Mucosa of descending colon (tissue), 3 donors: Measurements from ENCODE around the gene KIF21B. TPM values are rescaled to one million over a fixed set of nuclear protein-coding genes. Genes with fewer than 3 reads are reported as not detected.
"Not testable (repeated sequence)": the region's sequence is repeated elsewhere in the genome, so short reads cannot be mapped to it uniquely, and the experiment has no call there.

Source experiments
- ATAC-seq: fragments of 200-7000 bp; cut with Tn5 transposase; one replicate; pipeline ENCODE4 v1.9.1; 2020; ENCODE audit warnings: mild to moderate bottlenecking, moderate library complexity
- DNase-seq, 3 donors: peaks; one replicate each; pipeline ENCODE4 v3.0.0-alpha.2; 2020
- H3K36me3 ChIP-seq: fragments of 200-600 bp; one replicate; pipeline ENCODE4 v1.8.0; 2021; ENCODE audit warnings: low read depth, mild to moderate bottlenecking
- H3K4me1 ChIP-seq: fragments of 200-600 bp; one replicate; pipeline ENCODE4 v1.8.0; 2021; ENCODE audit warnings: low read depth, mild to moderate bottlenecking
- H3K4me3 ChIP-seq: fragments of 200-600 bp; one replicate; pipeline ENCODE4 v1.8.0; 2021; ENCODE audit warnings: mild to moderate bottlenecking
- H3K9me3 ChIP-seq: fragments of 200-600 bp; one replicate; pipeline ENCODE4 v1.8.0; 2021; ENCODE audit warnings: mild to moderate bottlenecking
- CTCF ChIP-seq: fragments of 200-600 bp; IDR thresholded peaks from one replicate; pipeline ENCODE4 v1.8.0; 2022; ENCODE audit warnings: antibody characterized with exemption, mild to moderate bottlenecking
- intact Hi-C, 2 donors: fragments of 100-400 bp; cut with DNase I in 1 of 2; cut with micrococcal nuclease in 1 of 2; formaldehyde crosslinking; loops; one replicate each; pipeline versions ENCODE4 v1.11.0 to v1.11.1; 2022; cut with DNase I, micrococcal nuclease
- total RNA-seq, 3 donors: library from RNA; stranded (reverse); fragmentation: NEBNext Ultra II Directional in 2 of 3; extraction: Animal tissue kit (Norgen Biotek cat#: 25700) in 2 of 3; gene quantifications; one replicate each; pipeline versions ENCODE4 v1.2.1 to v1.2.4, GENCODE V29; 2021 to 2023
- donor health status: DM: no; HTN: no; CAD: no; lungs with moderate emphysema.
- donor health status: DM: no; HTN: no; CAD: no.
- donor health status: DM: no; HTN: yes; CAD: no.

Gene KIF21B
- total RNA-seq, 3 donors from 2014 or later, result 3.2 to 10.5 (median 4.0) TPM

- no peak for DNase-seq
- intact Hi-C loops, result no loop called here
- ATAC-seq, result no peak
These were observed 73.9 kb downstream of the KIF21B start for GRCh38 chr1:200949626-200950025.

GRCh38 chr1:200947059-200947566, 76.4 kb downstream of the KIF21B start:
- TF ChIP-seq CTCF, result no peak
- Histone ChIP-seq H3K9me3 (no peaks in the 10 kb centered on the region), H3K4me3 (no peak overlapping the region), H3K4me1 (no peaks in the 10 kb centered on the region), H3K36me3 (no peaks in the 10 kb centered on the region)
- no peak for DNase-seq
- no peak for ATAC-seq
- intact Hi-C loops, result no loop called here

More at GRCh38 chr1:200949626-200950025, 73.9 kb downstream of the KIF21B start:
- Histone ChIP-seq H3K9me3 (no peaks in the 10 kb centered on the region), H3K4me1 (no peaks in the 10 kb centered on the region), H3K36me3 (no peaks in the 10 kb centered on the region), H3K4me3 (no peak overlapping the region)
- no peak for TF ChIP-seq CTCF

- no peak for DNase-seq
- no peaks in the 10 kb centered on the region for H3K4me1 ChIP-seq
- H3K9me3 ChIP-seq, result no peaks in the 10 kb centered on the region
- ATAC-seq, result no peak
- no peak overlapping the region for H3K4me3 ChIP-seq
- no peaks in the 10 kb centered on the region for H3K36me3 ChIP-seq
- no peak for TF ChIP-seq CTCF
- intact Hi-C loops, result no loop called here
These were observed 78.4 kb downstream of the KIF21B start for GRCh38 chr1:200945111-200945510.

GRCh38 chr1:200938955-200939354, 84.6 kb downstream of the KIF21B start:
- TF ChIP-seq CTCF, result no peak
- Histone ChIP-seq H3K36me3 (no peaks in the 10 kb centered on the region), H3K4me1 (no peaks in the 10 kb centered on the region), H3K4me3 (no peak overlapping the region), H3K9me3 (no peaks in the 10 kb centered on the region)
- ATAC-seq, result no peak
- DNase-seq, result no peak
- intact Hi-C loops, result no loop called here

GRCh38 chr1:200935286-200935962, 88.1 kb downstream of the KIF21B start:
- H3K4me1 ChIP-seq, H3K4me3 ChIP-seq, H3K36me3 ChIP-seq, intact Hi-C loops, ATAC-seq, DNase-seq, H3K9me3 ChIP-seq: not testable (repeated sequence)

GRCh38 chr1:200934676-200935245, 88.8 kb downstream of the KIF21B start:
- H3K4me1 ChIP-seq, result no peaks in the 10 kb centered on the region
- no peak overlapping the region for H3K4me3 ChIP-seq
- intact Hi-C loops, result no loop called here
- TF ChIP-seq CTCF, result no peak
- DNase-seq (no peak), ATAC-seq (no peak)
- no peaks in the 10 kb centered on the region for H3K9me3 ChIP-seq
- H3K36me3 ChIP-seq, result no peaks in the 10 kb centered on the region
